Smooth muscle cell (in vitro differentiated cells): ENCODE data around the gene GNAQ. TPM values are rescaled to one million over a fixed set of nuclear protein-coding genes. Genes with fewer than 3 reads are reported as not detected.

ENCODE experiments used
- DNase-seq: peaks from one replicate; lab custom pipeline; 2025; ENCODE audit not compliant: unreplicated experiment; lab: John Stamatoyannopoulos, UW
- H2AFZ ChIP-seq: fragments of 200-600 bp; sonication (generic); 2 replicates; pipeline ENCODE4 v1.6.0; 2016; ENCODE audit warnings: antibody characterized with exemption, low read depth, mild to moderate bottlenecking
- H3F3A ChIP-seq: fragments of 200-600 bp; sonication (generic); 2 replicates; pipeline ENCODE4 v1.6.0; 2017; ENCODE audit warnings: antibody characterized with exemption, low read depth
- H3K27ac ChIP-seq: fragments of 200-600 bp; sonication (generic); 2 replicates; pipeline ENCODE4 v1.5.1; 2016; ENCODE audit warnings: low read depth, mild to moderate bottlenecking
- H3K27me3 ChIP-seq: fragments of 200-600 bp; sonication (generic); 2 replicates; pipeline ENCODE4 v1.6.1; 2016; ENCODE audit warnings: low read depth, mild to moderate bottlenecking
- H3K36me3 ChIP-seq: fragments of 200-600 bp; sonication (generic); 2 replicates; pipeline ENCODE4 v1.5.1; 2016; ENCODE audit warnings: low read depth
- H3K4me1 ChIP-seq: fragments of 200-600 bp; sonication (generic); 2 replicates; pipeline ENCODE4 v1.5.1; 2016; ENCODE audit warnings: low read depth
- H3K4me2 ChIP-seq: fragments of 200-600 bp; sonication (generic); 2 replicates; pipeline ENCODE4 v1.6.0; 2016; ENCODE audit warnings: mild to moderate bottlenecking
- H3K4me3 ChIP-seq: fragments of 200-600 bp; sonication (generic); 2 replicates; pipeline ENCODE4 v1.5.1; 2016; ENCODE audit warnings: mild to moderate bottlenecking
- H3K79me2 ChIP-seq: fragments of 200-600 bp; sonication (generic); 2 replicates; pipeline ENCODE4 v1.6.0; 2016; ENCODE audit warnings: low read depth, mild to moderate bottlenecking
- H3K9ac ChIP-seq: fragments of 200-600 bp; sonication (generic); 2 replicates; pipeline ENCODE4 v1.6.0; 2016; ENCODE audit warnings: low read depth
- H3K9me3 ChIP-seq: fragments of 200-600 bp; sonication (generic); replicated peaks from 2 replicates; pipeline ENCODE4 v1.5.1; 2016; ENCODE audit warnings: low read depth
- H4K20me1 ChIP-seq: fragments of 200-600 bp; sonication (generic); 2 replicates; pipeline ENCODE4 v1.6.0; 2016; ENCODE audit warnings: low read depth
- WGBS: methylation state at CpG from one replicate; pipeline ENCODE4 v1.1.7; 2016; ENCODE audit warnings: low lambda C conversion rate; 5-methylcytosine and 5-hydroxymethylcytosine counted together
- polyA plus RNA-seq: library from polyadenylated mRNA; unstranded; fragments of >200 nt; fragmentation: Nextera tagmentation; extraction: Ambion mirVana; gene quantifications from 2 replicates; pipeline ENCODE4 v1.2.1, GENCODE V29; 2016
- total RNA-seq: library from RNA; depleted of rRNA; stranded (reverse); fragments of >200 nt; gene quantifications from 2 replicates; pipeline ENCODE4 v1.2.3, GENCODE V29; 2014
- TF ChIP-seq, protein P1 (sequence below): fragments of 200-600 bp; sonication (generic); IDR thresholded peaks from 2 replicates; pipeline ENCODE4 v1.5.1; 2017; ENCODE audit warnings: borderline replicate concordance, mild to moderate bottlenecking, antibody characterized with exemption; ENCODE audit not compliant: insufficient read depth, poor library complexity, severe bottlenecking

GNAQ gene
- total and polyA plus RNA-seq, 2 experiments from 2014 or later: 12.5 to 41.4 TPM

DNA sequence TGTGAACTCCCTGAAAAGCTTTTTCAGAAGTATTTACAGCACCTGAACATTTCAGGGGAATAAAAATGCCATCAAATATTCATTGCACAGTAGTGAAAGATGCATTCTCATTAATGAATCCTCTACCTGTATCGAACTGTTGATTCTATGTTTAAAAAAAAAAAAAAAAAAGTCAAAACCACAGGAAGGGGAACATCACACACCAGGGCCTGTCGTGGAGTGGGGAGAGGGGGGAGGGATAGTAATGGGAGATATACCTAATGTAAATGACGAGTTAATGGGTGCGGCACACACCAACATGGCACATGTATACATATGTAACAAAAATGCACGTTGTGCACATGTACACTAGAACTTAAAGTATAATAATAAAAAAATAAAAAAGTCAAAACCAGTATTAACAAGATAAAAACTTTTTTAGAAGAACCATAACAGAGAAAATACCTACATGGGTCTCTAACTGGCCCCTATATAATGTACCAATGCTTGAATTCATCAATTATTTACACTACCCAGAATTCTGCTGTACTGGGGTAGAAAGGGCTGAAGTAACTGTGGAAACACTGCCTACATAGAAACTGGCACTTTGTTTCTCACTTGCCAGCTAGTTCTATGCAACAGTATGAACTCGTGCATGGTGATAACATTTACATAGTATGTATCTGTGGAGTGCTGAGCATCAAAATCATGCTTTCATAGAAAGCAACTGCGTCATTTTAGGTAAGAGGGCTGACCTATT is 48.9 kb downstream of the GNAQ start:
- H3K4me3 ChIP-seq: no peak overlapping the region
- peaks cover 96% of the 10 kb centered on the region for H4K20me1 ChIP-seq
- WGBS: 87% methylated on average over 7 of the region's 7 CpGs
- H3K36me3 ChIP-seq: no peaks in the 10 kb centered on the region
- H3K27ac ChIP-seq: no peak overlapping the region
- H3K9ac ChIP-seq: no peak overlapping the region
- no peak for DNase-seq
- H3K4me2 ChIP-seq: no peak overlapping the region
- peaks cover 21% of the 10 kb centered on the region for H3K4me1 ChIP-seq
- no peak overlapping the region for H2AFZ ChIP-seq
- no peaks in the 10 kb centered on the region for H3K27me3 ChIP-seq
- H3F3A ChIP-seq: no peaks in the 10 kb centered on the region
- no peaks in the 10 kb centered on the region for H3K9me3 ChIP-seq
- TF ChIP-seq, protein P1, sequence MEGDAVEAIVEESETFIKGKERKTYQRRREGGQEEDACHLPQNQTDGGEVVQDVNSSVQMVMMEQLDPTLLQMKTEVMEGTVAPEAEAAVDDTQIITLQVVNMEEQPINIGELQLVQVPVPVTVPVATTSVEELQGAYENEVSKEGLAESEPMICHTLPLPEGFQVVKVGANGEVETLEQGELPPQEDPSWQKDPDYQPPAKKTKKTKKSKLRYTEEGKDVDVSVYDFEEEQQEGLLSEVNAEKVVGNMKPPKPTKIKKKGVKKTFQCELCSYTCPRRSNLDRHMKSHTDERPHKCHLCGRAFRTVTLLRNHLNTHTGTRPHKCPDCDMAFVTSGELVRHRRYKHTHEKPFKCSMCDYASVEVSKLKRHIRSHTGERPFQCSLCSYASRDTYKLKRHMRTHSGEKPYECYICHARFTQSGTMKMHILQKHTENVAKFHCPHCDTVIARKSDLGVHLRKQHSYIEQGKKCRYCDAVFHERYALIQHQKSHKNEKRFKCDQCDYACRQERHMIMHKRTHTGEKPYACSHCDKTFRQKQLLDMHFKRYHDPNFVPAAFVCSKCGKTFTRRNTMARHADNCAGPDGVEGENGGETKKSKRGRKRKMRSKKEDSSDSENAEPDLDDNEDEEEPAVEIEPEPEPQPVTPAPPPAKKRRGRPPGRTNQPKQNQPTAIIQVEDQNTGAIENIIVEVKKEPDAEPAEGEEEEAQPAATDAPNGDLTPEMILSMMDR: no peak
- peaks cover 74% of the 10 kb centered on the region for H3K79me2 ChIP-seq

DNA sequence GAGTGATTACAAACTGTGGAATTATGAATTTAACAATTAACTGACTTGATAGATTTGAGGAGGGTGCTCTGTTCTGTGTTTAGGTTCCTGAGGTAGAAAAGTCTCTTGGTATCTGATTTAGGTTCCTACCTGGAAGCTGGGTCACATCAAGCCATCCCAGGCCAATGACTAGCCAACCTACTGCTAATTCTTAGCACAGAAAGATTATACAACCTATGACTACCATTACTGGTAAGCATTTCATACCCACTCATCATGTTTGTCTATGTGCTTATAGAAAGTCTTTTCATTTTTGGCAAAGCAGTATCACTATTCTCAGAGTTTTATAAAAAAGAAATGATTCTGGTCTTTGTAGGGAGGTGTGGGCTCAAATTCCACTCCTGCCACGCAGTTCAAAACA is 49.7 kb downstream of the GNAQ start:
- 93% methylated on average over 1 of the region's 1 CpG for WGBS
- no peak overlapping the region for H3K27ac ChIP-seq

DNA sequence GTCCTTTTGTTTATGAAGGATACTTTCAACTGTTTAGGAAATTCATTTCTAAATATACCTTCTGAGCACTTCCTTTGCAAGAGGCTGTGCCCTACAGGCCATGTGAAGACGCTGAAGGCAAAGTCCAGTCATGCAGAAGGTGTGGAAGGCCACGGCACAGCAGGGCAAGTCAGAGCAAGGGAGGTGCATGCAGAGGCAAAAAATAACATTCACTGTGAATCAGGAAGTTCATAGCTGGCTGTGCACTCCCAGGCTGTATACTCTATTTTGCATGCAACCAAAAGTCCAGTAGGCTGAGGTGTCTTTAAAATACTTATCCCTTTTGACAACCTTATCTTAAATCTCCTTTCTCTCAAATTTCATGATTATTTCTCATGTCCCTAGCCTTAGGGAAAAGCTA is 50.3 kb downstream of the GNAQ start:
- no peaks in the 10 kb centered on the region for H3K36me3 ChIP-seq
- peaks cover 21% of the 10 kb centered on the region for H3K4me1 ChIP-seq
- 35% methylated on average over 2 of the region's 2 CpGs for WGBS
- peak overlapping the region; percentile 0 for H3K4me2 ChIP-seq
- H3K4me3 ChIP-seq: no peak overlapping the region
- no peak overlapping the region for H2AFZ ChIP-seq
- H4K20me1 ChIP-seq: peaks cover 97% of the 10 kb centered on the region
- H3K9ac ChIP-seq: no peak overlapping the region
- H3K27ac ChIP-seq: no peak overlapping the region
- no peak for DNase-seq
- TF ChIP-seq, protein P1: no peak
- H3F3A ChIP-seq: no peaks in the 10 kb centered on the region
- peaks cover 82% of the 10 kb centered on the region for H3K79me2 ChIP-seq
- H3K27me3 ChIP-seq: no peaks in the 10 kb centered on the region
- H3K9me3 ChIP-seq: no peaks in the 10 kb centered on the region

More for the DNA sequence above, 49.7 kb downstream of the GNAQ start:
- no peaks in the 10 kb centered on the region for H3K9me3 ChIP-seq
- no peaks in the 10 kb centered on the region for H3F3A ChIP-seq
- H3K27me3 ChIP-seq: no peaks in the 10 kb centered on the region
- H3K4me3 ChIP-seq: no peak overlapping the region
- DNase-seq: no peak
- no peak overlapping the region for H3K9ac ChIP-seq
- no peak overlapping the region for H3K4me2 ChIP-seq
- H3K36me3 ChIP-seq: no peaks in the 10 kb centered on the region
- peaks cover 21% of the 10 kb centered on the region for H3K4me1 ChIP-seq
- TF ChIP-seq, protein P1: no peak
- H3K79me2 ChIP-seq: peaks cover 81% of the 10 kb centered on the region
- no peak overlapping the region for H2AFZ ChIP-seq
- peaks cover 96% of the 10 kb centered on the region for H4K20me1 ChIP-seq

DNA sequence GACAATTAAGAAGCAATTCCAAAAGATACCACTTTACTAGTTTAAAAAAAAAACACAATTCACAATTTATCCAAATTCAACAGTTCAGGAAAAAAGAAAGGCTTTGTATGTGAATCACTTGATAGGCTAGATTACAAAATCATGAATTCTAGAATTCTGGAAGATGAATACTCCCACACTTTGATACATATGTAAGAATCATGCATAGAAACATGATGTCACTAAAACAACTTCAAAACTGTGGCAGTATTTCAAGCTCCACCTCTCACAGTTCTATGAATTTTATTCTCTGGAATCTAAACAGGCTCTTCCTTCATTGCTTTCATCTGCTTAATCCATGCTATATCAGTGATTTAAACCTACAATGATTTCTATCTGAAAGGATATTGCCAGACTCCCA is 51.0 kb downstream of the GNAQ start:
- H3K4me2 ChIP-seq: peak overlapping the region; percentile 0
- H4K20me1 ChIP-seq: peaks cover 97% of the 10 kb centered on the region
- H3K36me3 ChIP-seq: no peaks in the 10 kb centered on the region
- DNase-seq: no peak
- no peak overlapping the region for H2AFZ ChIP-seq
- H3K79me2 ChIP-seq: peaks cover 82% of the 10 kb centered on the region
- H3K9me3 ChIP-seq: no peaks in the 10 kb centered on the region
- no peaks in the 10 kb centered on the region for H3K27me3 ChIP-seq
- H3K27ac ChIP-seq: no peak overlapping the region
- H3K4me1 ChIP-seq: peaks cover 25% of the 10 kb centered on the region
- TF ChIP-seq, protein P1: no peak
- no peak overlapping the region for H3K4me3 ChIP-seq
- no peak overlapping the region for H3K9ac ChIP-seq
- H3F3A ChIP-seq: no peaks in the 10 kb centered on the region
